GM19023 (cell line): Measurements from ENCODE around the gene RNF13.
"Not testable (repeated sequence)": the region's sequence is repeated elsewhere in the genome, so short reads cannot be mapped to it uniquely, and the experiment has no call there.

Source experiments
- ATAC-seq: cut with Tn5 transposase; IDR thresholded peaks from one replicate; pipeline ENCODE4 v1.9.1; 2021; ENCODE audit warnings: mild to moderate bottlenecking, moderate library complexity; ENCODE audit not compliant: unreplicated experiment

RNF13 gene

GRCh38 chr3:149800693-149801092 is 12.3 kb upstream of the RNF13 start:
- no peak for ATAC-seq

GRCh38 chr3:149801195-149801594 is 11.8 kb upstream of the RNF13 start:
- no peak for ATAC-seq

GRCh38 chr3:149801639-149802038 is 11.4 kb upstream of the RNF13 start:
- no peak for ATAC-seq

- ATAC-seq, result no peak
These were observed 6.7 kb upstream of the RNF13 start for GRCh38 chr3:149806171-149806778.

DNA sequence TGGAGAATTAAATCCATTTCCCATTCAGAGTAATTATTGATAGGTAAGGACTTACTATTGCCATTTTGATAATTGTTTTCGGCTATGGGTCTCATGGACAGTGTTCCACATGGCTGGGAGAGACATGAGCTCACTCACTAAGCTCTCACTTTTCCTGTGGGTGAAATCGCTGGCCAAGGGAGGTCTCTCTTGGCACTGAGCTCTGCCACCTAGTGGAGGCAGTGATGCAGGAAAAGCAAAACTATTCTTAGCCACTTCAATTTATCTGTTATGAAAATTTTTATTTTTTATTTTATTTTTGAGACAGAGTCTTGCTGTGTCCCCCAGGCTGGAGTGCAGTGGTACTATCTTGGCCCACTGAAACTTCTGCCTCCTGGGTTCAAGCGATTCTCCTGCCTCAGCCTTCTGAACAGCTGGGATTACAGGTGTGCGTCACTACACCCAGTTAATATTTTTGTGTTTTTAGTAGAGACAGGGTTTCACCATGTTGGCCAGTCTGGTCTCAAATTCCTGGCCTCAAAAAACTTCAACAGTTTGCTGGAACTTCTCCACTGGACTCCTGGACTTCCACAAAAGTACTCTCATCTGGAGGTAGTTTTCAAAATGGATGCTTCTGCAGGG is 4.7 kb upstream of the RNF13 start:
- no peak for ATAC-seq

DNA sequence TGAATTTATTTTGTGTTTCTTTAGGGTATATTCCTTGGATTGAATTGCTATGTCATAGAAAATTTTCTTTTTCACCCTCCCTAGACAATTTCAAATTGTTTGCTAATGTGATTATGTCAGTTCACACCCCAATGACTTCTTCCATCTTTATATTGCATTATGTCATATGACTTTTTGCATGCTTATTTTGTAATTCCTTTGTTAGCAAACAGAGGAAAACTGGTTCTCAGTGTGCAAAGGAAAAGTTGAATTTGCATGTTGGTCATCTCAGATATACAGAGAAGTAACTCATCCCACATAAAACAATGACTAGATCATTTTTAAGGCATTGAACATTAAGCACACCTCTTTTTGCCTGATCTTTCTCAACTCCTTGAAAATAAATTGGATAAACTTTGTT is 3.3 kb upstream of the RNF13 start:
- ATAC-seq, result no peak

DNA sequence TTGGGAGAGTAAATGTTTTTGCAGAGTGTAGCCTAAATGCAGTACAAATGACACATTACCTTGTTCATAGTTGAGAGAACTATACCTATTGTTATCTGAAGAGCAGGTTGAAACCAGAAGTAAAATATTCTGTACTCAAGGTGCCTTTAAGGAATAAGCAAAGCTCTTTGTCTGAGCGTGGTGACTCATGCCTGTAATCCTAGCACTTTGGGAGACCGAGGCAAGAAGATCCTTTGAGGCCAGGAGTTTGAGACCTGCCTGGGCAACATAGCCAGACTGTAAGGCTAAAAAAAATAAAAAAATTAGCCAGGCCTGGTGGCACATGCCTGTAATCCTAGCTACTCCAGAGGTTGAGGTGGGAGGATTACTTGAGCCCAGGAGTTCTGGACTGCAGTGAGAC is 2.2 kb upstream of the RNF13 start:
- no peak for ATAC-seq

GRCh38 chr3:149812165-149812605 is 830 bp upstream of the RNF13 start:
- no peak for ATAC-seq

DNA sequence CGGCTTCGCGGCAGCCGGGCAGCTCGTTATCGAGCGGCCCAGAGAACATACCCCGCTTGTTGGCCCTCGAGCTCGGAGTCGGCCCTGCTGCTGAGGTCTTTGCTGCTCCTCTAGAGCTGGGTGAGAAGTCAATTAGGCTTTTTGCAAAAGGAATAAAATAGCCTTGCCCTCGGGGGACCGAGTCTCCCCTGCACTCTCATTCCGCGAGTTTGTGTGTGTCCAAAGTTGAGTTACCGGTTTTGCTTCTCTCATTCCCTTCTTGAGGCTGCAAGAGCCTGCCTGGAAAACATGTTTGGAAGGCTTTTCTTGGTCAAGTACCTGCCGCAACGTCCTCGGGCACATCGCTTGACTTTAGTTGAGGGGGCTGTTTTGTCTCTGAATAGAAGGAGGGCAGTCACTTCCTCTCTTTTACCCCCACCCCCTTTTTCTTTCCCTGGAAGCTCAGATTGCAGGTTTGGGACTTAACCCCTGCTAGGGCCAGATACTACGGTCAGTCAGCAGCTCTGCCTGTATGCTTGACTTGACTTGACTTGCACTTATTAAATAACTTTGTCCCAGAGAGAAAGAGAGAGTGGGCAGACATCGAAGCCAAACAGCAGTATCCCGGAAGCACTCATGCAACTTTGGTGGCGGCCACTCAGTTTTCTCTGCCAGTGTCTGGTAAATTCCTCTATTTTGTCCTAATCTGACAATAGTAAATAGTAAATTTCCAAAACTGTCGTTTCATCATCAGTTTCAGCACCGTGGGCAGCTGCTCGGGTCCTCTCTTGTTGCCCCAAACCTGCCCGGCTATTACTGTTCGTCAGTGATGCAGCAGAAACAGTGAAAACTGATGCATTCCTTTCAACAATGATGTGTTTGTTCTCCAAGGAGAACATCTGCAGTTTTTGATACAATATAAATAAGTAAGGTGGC is 609 bp downstream of the RNF13 start:
- ATAC-seq, result peak; percentile 26

GRCh38 chr3:149815321-149815720 is 2.3 kb downstream of the RNF13 start:
- ATAC-seq, result no peak

DNA sequence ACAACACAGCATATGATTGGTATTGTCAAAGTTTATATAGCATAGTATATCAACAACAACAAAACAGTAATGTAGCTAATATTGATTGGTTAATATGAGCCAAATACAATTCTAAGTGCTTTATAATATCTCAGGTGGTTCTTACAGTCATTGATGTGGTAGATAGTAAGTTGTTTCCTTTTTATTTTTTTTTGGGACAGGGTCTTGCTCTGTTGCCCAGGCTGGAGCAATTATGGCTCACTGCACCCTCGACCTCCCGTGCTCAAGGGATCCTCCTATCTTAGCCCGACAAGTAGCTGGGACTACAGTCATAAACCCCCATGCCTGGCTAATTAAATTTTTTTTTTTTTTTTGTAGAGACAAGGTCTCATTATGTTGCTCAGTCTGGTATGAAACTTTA is 2.7 kb downstream of the RNF13 start:
- no peak for ATAC-seq

- ATAC-seq, result no peak
These were observed 3.3 kb downstream of the RNF13 start for GRCh38 chr3:149816311-149816710.

GRCh38 chr3:149816986-149817385 is 4.0 kb downstream of the RNF13 start:
- no peak for ATAC-seq

DNA sequence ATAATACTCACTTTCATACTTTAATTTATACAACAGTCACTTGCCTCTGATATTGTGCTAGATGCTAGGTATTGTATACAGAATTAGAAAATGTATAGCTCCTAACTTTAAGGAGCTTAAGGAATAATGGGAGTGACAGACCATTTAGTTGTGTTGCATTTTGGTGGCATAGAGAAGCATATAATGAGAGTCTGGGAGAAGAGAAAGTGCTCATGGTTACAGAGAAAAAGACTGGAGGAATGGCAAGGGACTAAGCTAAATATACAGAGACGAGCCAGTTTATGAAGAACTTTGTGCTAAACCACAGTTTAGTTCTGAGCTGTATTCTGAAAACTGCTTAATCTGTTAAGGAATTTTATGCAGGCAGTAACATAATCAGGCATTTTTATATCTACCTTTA is 6.4 kb downstream of the RNF13 start:
- ATAC-seq, result no peak

DNA sequence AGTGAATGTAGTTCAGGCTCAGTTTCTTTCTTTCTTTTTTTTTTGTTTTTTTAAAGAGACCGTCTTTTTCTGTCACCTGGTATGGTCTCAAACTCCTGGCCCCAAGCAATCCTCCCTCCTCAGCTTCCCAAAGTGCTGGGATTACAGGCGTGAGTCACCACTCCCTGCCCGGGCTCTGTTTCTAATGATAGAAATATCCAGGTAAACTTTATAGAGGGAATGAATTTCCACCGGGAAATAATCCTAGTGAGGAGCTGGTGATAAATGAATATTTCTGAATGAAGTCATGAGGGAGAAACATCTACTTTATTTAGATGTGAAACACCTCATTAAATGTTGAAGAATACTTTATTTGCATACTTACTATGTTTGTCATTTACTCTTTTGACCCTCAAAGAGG is 7.2 kb downstream of the RNF13 start:
- ATAC-seq, result no peak

DNA sequence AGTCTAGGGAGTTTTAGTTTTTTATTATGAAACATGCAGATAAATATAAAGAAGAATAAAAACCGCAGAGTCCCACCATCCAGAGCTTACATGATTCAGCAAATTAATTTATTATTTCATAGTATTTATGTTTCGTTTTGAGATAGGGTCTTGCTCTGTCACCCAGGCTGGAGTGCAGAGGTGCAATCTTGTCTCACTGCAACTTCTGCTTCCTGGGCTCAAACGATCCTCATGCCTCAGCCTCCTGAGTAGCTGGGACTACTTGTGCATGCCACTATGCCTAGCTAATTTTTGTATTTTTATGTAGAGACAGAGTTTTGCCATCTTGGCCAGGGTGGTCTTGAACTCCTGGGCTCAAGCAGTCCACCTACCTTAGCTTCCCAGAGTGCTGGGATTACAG is 13.6 kb downstream of the RNF13 start:
- no peak for ATAC-seq

DNA sequence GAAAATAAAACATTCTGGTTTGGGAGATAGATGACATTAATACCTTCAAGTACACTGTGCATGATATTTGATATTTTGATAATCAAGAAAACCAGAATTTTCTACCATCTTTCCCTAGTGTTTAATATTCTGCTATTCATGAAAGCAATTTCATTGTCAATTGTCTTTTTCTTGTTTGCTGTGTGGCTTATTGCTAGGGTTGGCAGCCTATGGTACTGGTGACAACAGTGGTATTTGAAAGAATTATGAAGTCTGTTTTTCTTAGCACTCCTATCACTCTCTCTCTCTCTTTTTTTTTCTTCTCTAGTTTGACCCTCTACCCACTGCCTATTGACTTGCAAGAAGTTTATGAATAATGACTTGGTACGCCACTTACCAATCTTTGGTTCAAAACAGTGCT is 15.4 kb downstream of the RNF13 start:
- ATAC-seq, result no peak

DNA sequence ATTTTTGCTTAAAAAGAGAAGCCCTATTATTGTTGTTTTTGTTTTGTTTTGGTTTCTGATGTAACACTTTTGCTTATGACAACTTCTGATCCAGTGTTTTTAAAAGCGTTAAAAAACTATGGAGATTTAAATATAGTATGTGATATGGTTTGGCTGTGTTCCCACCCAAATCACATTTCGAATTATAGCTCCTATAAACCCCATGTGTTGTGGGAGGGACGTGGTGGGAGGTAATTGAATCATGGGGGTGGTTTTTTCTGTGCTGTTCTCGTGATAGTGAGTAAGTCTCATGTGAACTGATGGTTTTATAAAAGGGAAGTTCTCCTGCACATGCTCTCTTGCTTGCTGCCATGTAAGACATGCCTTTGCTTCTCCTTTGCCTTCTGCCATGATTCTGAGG is 16.6 kb downstream of the RNF13 start:
- ATAC-seq, result not testable (repeated sequence)

- ATAC-seq, result no peak
These were observed 17.9 kb downstream of the RNF13 start for GRCh38 chr3:149830902-149831301.

- ATAC-seq, result no peak
These were observed 18.3 kb downstream of the RNF13 start for GRCh38 chr3:149831321-149831720.

- no peak for ATAC-seq
These were observed 19.1 kb downstream of the RNF13 start for GRCh38 chr3:149832086-149832485.

GRCh38 chr3:149833241-149833640 is 20.2 kb downstream of the RNF13 start:
- no peak for ATAC-seq
